Measurements from ENCODE around the gene IMPA2. TPM values are rescaled to one million over a fixed set of nuclear protein-coding genes. Genes with fewer than 3 reads are reported as not detected.
"Not testable (repeated sequence)": the region's sequence is repeated elsewhere in the genome, so short reads cannot be mapped to it uniquely, and the experiment has no call there.

IMPA2 gene
- total RNA-seq, 1 donor from 2014 or later = 8.6 TPM

DNA sequence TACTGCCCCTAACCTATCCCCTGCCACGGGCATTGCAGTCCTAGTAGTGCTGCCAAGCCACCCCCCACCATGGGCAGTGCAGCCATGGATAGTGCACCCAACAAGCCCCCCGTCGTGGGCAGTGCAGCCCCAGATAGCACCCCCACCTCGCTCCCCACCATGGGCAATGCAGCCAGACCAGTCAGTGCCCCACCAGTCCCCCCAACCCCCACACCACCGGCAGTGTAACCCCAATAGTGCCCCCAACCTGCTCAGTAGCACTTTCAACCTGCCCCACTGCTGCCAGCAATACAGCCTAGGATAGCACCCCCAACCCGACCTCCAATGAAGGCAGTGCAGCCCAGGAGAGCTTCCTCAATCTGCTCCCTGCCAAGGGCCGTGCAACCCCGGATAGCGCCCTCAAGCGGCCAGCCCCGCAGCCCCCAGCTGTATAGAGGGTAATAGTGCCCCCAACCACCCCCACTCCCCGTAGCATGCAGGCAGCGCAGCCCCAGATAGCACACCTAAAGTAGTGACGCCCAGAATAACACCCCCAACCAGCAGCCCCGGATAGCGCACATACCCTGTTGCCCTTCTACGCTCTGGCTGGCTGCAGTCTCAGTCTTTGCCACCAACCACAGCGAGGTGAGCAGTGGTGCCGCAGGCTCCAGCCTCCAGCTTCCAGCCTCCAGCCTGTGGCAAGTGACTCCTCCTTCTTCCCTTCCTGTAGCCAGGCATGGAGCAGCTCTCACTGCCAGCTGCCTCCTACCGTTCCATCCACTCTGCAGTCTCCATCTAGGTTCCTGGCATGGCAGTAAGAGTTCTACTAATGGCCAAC, 66.9 kb downstream of the IMPA2 start:
- no peak for DNase-seq (ENCODE audit: low read depth in 2 of 2)

- DNase-seq (ENCODE audit: low read depth in 2 of 2) = no peak
Measured at GRCh38 chr18:12048827-12049175, 67.5 kb downstream of the IMPA2 start.

GRCh38 chr18:12049978-12050811, 68.9 kb downstream of the IMPA2 start:
- no peak for DNase-seq (ENCODE audit: low read depth in 2 of 2)

GRCh38 chr18:12052866-12053265, 71.6 kb downstream of the IMPA2 start:
- DNase-seq (ENCODE audit: low read depth in 2 of 2) = no peak

- DNase-seq (ENCODE audit: low read depth in 2 of 2) = no peak
Measured at GRCh38 chr18:12053289-12053688, 72.0 kb downstream of the IMPA2 start.

DNA sequence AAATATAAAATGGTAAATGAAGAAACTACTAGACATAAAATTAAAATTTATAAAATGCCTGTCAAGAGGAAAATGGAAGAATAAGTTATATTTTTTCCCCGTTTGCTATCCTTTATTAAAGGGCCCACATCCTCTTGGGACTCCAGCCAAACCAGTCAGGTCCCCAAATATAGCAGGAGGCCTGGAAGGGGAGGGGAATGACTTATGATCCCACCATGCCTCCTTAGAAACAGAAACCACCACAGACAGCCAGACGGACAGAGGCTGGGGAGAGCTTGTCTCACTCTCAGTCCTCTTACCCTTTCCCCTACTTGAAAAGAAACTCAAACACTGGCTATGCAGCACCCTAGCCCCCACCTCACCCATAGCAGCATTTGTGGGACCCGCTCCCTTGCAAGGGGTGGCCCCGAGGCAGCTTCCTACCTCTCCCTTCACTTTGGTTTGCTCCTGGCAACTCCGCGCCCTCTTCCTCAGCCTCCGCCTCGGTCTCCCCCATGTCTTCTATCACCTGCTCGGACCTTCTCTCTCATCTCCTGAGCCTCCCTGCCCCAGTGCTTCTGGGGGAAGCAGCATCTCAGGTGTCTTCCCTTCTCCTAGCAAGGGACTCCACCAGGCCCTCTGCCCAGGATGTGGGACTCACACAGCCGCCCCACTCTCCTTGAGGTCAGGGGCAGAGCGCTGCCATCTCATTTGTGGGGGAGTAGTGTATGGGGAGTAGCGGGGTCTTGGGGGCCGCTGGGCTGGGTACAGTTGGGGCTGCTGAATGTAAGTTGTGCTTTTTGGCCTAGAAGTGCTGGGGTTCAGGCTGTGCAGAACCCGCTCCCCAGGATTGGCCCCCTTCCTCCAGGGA, 75.0 kb downstream of the IMPA2 start:
- no peak for DNase-seq (ENCODE audit: low read depth in 2 of 2)

DNA sequence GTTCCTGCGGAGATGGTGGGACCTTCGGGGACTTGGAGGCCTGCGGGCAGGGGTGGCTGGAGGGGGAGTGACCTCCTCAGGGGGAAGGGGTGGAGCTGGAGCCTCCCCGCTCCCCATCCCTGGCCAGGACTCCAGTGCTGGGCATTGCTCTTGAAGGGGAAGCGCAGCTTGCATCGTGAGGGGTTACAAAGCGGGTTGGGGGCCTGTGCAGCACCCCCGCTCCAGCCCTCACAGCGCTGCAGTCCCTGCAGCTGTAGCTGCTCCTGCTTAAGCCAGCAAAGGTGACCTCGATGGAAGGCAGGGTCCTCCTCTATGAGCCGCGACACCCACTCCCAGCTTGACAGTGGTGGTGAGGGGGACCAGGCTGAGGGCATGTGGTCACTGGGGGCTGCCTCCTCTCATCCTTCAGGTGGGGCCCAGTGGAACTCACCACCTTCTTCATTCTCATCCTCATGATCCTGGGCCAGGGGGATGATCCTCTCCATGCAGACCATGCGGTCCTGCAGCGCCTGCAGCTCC, 75.6 kb downstream of the IMPA2 start:
- DNase-seq (ENCODE audit: low read depth in 2 of 2) = no peak

GRCh38 chr18:12057419-12058039, 76.2 kb downstream of the IMPA2 start:
- DNase-seq (ENCODE audit: low read depth in 2 of 2) = no peak

DNA sequence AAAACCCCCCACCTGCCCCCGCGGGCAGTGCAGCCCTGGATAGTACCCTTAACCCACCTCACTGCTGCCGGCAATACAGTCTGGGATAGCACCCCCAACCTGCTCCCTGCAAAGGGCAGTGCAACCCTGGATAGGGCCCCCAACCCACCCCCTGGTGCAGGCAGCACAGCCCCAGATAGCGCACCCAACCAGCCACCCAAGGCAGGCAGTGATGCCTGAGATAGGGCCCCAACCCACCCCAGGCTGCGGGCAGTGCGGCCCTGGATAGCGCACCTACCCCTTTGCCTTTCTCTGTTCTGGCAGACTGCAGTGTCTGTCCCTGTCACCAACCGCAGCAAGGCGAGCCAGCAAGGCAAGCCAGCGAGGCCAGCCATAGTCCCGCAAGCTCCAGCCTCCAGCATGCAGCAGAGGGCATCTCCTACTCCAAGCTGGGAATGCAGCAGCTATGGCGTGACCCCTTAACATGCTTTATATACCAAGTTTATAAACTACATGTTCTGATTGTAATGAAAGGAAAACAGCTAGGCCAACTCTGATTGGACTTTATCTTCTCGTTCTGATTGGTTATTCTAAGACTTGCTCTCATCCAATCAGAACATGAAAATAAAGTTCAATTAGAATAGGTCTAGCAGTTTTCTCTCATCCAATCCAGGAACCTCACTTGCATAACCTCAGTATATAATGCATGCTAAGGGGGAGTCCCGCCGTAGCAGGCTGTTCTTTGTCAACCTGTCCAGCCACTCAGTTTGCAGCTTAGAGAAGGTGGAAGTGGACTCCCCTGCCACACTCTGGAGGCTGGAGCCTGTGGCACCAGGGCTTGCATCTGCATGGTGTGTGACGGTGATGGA, 78.3 kb downstream of the IMPA2 start:
- no peak for DNase-seq (ENCODE audit: low read depth in 2 of 2)

- no peak for DNase-seq (ENCODE audit: low read depth in 2 of 2)
Measured at GRCh38 chr18:12060182-12060870, 79.0 kb downstream of the IMPA2 start.

DNA sequence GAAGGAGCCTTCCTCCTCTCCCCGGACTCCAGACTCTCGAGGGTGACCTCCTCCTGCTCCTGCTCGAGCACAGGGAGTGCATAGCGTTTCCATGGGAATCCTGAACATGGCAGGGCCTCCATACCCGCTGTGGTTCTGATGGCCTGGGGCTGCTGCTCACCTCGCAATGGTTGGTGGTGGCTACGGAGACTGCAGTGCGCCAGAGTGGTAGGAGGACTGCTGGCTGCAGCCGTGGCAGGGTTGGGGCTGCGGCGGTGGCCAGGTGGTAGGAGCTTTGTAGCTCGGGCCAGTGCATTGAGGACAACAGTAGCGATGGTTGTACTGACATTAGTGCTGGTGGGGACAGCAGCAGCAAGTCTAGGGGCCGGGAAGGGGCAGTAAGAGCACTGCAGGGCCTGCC, 80.4 kb downstream of the IMPA2 start:
- DNase-seq (ENCODE audit: low read depth in 2 of 2) = no peak

- DNase-seq (ENCODE audit: low read depth in 2 of 2) = no peak
Measured at GRCh38 chr18:12062974-12063373, 81.7 kb downstream of the IMPA2 start.

DNA sequence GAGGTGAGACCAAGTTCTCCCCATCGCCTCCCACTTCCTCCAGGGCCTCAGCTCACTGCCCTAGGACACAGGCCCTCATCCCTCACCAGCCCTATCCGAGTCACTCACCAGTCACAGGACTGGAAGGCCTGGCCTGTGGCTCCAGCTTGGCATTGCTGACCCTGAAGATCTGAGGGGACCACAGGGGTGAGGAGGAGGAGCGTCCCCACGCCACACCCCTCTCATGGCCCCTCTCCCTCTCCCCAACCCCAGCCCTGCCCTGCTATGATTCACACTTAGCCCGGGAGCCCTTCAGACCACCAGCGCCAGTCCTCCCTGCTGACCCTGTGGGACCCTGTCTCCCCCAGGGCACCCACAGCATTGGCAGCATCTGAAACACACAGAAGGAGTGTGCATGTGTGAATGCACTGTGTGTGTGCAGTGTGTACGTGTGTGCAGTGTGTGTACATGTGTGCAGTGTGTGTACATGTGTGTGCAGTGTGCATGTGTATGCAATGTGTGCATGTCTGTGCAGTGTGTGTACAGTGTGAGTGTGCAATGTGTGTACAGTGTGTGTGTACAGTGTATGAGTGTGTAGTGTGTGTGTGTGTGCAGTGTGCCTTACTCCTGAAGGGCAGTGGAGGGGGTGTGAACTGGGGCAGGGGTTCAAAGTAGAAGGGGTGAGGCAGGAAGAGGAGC, 82.9 kb downstream of the IMPA2 start:
- no peak for DNase-seq (ENCODE audit: low read depth in 2 of 2)

DNA sequence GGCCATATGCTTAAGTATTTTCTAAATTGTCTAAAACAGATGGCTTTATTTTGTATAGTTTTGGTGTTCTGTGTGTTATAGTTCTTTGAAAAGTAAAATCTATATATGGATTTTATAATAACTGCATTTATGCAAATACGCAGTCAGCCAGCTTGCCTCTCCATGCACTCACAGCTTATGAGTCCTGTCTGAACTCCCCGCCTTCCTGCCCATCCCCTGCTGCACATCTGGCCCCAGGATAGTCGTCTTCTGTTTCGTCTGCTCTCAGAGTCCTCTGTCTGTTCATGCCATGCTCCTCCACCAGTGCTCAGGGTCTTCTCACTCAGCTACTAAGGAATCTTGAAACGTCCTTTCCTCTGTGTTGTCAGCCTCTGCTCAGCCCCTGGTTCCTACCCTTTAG, 84.1 kb downstream of the IMPA2 start:
- DNase-seq (ENCODE audit: low read depth in 2 of 2) = no peak

DNA sequence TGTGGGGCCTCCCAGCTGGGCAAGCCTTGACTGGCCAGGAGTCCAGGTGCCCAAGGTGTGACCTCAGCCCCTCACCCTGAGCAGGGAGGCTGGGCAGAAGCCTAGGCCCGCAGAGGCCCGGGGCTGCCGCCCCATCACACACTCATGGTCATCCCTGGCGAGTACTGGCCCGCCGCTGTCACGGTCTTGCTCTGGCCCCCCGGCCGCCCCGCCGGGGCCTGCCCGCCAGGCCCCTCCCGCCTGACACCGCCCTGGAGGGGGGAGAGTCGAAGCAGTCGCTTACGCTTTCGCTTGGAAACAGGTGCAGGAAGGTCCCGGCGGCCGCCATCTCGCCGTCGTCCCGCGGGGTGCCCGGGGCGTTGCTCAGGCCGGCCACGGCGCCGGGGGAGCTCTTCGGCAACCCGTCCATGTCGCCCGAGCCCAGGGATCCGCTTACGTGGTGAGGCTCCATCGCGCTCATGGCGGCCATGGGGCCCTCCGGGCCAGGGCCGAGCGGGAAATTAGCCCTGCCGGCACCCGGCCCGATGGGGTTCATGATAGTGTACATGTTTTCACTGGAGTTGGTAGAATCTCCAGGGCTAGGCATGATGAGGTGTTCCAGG, 85.7 kb downstream of the IMPA2 start:
- DNase-seq (ENCODE audit: low read depth in 2 of 2) = no peak

- DNase-seq (ENCODE audit: low read depth in 2 of 2) = no peak
Measured at GRCh38 chr18:12067671-12068070, 86.4 kb downstream of the IMPA2 start.

- DNase-seq (ENCODE audit: low read depth in 2 of 2) = not testable (repeated sequence)
Measured at GRCh38 chr18:12068316-12068949, 87.1 kb downstream of the IMPA2 start.

GRCh38 chr18:12068950-12069320, 87.6 kb downstream of the IMPA2 start:
- no peak for DNase-seq (ENCODE audit: low read depth in 2 of 2)

All from dermis microvascular lymphatic vessel endothelial cell (primary cell).